Suppressor macrophage treated with lipopolysaccharide for 1 hour (primary cell): ENCODE measurements around the gene STK40.

Experiments used
- DNase-seq, 3 donors: peaks; one replicate each; pipeline ENCODE4 v3.0.0-alpha.2; 2020 to 2022

The STK40 gene

DNA sequence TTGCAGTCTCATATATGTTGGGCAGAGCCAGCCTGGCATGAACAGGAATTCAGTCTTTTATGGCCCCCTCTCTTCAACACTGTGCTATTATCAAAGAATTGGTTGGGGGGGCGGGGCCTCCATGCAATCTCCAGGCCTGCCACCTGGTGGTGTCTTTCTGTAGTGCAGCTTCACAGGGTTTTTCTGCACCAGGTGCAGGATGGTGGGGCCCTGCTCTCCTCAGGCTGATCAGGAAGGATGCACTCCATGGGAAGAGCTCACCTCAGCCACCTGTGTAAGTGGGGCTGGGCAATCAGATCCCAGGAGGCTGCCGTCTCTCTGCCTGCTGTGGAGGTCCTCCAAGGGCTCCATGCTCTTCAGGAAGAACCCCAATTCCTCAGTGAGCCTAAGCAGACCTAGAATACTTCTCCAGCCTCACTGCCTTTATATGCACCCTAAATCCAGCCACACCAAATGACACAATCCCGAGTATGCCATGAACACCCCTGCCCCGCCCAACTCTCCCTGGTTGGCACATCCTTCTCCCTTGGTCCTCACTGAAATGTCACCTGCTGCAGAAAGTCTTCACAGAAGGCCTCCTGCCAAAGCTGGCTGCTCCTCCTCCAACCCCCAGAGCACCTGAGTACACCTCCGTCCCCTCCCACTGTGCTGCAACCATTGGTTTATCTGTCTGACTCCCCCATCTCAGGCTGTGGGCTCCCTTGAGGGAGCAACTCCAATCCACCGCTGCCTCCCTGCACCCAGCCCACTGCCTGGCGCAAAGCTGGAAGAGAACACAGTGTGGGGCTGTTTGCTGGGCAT is 16.5 kb downstream of the STK40 start:
- DNase-seq: peak; percentile 72 to 86 (median 82)

DNA sequence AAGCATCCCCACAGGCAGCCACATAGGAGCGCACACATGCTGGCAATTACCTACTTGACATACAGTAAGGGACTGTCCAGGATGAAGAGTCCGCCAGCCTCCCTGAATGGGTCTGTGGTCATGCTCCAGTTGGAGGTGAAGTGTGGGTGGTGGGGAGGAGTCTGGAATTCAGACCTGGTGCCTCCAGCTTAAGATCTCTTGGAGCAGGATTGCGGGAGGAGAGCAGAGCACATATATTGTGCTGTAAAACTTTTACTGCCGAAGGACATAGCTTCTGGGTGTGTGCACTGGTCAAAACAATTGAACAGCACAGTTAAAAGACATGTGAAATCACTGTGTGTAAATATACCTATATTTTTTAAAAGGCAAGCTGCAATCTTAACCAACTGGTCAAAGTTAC is 17.9 kb downstream of the STK40 start:
- DNase-seq: no peak

DNA sequence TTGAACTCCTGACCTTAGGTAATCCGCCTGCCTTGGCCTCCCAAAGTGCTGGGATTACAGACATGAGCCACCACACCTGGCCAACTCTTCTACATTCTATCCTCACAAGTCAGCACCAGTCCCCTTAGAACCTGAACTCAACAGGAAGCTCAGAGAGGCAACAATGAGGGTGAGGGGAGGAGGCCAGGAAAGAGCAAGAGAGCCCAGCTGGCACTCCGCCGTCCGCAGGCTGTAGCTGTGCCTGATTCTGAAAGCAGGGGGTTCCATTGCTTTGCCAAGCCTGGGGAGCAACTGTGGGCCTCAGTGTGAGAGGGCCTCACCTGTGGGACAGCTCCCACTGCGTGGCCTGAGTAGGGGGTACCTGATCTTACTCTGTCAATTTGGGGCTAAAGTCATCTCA is 18.7 kb downstream of the STK40 start:
- DNase-seq: no peak

DNA sequence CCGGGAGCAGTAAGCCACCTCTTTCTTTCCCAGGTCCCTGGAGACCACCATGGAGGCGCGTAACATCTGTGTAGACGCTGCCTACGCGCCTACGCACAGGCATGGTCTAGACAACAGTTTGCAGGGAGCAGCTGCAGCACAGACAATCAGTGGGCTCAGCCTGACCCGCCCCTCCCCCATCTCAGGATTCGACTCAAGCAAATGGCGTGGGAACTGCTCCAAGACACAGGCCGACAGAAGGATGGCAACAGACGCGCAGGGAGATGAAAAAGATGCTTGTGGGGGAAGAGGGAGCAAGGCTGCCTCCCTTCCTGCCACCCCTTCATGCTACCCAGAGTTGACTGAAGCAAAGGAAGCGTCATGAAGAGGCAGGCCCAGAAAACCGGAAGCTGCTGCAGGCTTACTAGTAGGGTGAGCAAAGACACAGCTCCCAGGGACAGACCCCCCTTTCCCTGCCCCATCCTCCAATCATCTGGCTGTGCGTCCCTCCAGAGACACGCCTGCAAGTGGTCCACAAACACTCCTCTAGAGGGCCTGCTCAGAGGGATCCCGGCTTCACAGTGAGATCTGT is 19.5 kb downstream of the STK40 start:
- peak; percentile 71 to 77 (median 74) for DNase-seq

DNA sequence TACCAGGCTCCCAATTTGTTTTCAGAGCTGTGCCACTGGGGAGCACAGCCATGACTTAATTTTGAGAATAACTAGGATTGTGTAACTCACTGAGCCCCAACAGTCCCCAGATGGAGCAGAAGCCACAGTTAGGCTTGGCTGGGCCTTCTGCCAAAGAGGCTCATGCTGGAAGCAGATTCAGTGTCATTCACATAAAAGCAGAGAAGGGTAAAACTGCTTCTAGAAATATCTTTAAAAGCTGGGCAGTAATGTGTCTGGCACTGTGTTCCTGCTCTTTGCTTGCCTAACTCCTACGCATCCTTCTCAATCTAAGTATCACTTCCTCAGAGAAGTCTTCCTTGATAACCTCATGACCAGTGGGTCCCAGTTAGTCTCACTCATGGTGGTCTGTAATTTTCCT is 20.3 kb downstream of the STK40 start:
- DNase-seq: peak; percentile 78 to 89 (median 89)

DNA sequence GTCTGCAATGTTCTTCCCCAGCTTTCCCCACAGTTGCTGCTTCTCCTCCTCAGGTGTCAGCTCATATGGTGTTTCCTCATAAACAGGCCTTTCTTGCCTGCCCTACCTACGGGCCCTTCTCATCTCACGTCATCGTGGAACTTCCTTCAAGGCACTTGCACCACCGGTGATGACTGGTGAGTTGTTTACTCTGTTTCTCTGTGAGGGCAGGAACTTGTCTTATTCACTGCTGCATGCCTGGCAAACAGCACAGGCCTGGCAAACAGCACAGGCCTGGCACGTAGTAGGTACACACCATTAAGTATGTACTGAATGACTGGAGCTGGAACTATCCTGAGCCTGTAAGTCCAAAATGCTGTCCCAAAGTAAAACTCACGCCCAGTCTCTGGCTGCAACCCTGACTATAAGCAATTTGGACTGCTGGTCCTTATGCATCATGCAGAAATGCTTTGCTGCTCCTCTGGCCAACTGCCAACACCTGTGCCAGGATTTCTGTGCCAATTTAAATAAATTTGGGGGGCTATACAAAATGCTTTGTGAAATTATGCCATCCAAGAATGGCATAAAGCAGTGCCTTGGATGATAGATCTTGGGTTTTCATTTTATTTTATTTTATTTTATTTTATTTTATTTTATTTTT is 25.7 kb downstream of the STK40 start:
- DNase-seq: peak; percentile 63 to 65 (median 63)

DNA sequence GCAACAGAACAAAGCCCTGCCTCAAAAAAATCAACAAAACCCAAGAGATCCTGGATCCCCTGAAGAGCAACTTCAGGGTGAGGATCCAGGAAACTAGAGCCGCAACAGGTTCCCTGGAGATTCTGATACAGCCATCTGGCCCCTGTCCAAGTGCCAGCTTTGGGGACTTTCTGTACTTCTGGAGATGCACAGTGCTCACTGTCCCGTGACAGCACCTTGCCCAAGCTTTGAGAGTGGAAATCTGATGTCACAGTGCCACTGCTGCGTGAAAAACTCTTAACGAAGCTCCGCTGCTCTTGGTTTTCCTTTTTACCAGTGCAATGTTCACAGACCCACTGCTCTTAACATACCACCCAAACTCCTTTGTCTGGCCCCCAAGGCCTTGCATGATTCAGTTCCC is 26.3 kb downstream of the STK40 start:
- no peak for DNase-seq

DNA sequence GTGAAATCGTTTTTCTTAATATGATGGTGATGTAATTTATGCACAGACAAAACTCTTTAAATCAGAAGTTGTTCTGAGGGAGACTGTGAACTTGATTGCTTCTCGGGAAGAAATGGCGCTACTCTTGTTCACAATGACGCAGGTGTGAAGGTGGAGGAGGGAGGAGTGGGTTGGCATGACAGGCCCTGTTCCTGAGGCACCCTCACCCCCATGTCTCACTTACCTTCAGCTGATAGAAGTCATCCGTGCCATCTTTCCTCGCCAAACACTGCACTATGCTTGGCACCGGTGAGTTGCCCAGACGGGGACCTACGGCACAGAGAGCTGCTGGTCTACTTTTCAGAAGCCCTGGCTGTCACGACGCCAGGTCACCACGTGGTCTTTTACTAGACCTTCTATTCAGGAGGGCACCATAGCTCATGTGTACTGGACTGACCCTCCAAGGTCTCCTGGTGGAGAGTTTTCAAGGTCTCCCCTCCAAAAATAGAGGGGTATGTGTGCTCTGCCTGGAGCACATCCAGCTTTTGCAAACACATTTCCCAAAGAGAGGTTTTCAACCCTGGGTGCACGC is 27.1 kb downstream of the STK40 start:
- DNase-seq: no peak

DNA sequence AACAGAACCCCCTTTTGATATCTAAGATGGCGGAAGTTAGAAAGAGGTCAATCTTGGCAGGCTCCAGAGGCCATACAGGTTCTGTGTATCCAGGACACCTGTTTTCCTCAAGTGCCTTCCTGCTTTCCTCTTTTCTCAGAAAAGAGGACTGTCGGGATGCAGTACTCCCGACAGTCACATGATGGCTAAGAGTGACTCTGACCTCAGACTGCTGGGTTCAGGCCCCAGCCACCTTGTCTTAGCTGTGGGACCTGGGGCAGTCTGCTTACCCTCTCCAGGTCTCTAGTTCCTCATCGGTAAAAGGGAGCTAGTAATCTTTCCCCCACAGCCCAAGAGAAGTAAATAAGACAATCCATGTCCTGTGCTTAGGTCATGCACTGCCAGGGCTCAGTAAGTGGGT is 29.9 kb downstream of the STK40 start:
- DNase-seq: no peak

DNA sequence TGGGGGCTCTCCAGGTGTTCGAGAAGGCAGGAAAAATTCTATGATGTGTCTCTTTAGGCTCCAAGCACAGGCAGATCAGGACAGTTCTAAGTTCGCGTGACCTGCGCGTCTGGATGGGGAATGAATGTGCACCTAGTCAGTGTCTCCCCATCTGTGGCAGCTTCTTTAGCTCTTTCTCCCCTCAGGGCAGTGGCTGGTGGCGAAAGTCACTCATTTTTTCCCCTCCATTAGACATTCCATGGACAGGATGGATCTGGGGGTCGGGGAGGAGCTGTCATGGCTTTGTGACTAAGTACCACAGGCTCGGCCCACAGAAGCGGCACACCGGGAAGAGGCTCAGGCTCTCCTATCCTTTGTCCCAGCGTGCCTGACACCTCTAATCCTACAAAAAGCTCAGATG is 31.2 kb downstream of the STK40 start:
- DNase-seq: no peak

DNA sequence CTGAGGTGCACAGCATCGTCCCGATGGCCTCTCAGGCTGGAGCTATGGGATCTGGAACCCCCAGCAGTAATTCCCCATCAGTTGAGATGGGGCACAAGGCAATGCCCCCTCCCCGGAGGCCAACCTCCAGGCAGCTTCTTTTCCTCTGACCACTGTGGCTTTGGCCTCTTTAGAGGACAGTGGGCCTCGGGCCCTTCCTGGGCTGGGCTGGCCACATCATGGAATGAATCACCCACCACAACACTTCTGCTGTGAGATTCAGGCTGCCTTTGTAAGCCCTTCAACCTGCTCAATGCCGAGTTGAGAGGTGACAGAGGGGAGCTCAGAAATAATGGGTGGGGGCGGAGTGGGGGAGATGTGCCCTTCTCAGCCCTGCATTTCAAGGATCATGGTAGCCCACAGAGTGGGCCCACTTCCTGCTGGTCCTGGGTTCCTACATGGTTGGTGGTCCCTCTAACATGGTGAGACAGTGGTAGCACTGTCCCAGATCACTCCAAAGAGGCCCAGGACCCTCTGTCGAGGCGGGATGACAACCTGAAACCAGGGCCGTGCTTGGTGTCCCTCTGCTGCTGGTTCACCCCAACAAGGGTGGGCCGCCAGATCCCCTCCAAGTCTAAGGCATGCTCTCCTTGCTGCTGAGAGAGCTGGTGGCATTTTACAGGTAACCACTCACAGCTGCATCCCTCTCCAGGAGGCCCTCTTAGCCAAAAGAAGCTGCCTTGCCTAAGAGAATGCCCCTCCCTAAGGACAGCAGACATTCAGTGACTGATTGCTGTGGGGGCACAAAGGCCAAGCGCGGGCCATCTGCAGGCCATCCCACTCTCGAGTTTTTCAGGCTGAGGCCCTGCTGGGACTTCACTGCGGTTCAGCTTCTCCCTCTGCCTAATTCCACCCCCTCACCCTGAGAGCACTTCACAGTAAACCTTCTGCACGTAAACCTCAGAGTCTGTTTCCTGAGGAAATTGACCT is 32.5 kb downstream of the STK40 start:
- no peak for DNase-seq

DNA sequence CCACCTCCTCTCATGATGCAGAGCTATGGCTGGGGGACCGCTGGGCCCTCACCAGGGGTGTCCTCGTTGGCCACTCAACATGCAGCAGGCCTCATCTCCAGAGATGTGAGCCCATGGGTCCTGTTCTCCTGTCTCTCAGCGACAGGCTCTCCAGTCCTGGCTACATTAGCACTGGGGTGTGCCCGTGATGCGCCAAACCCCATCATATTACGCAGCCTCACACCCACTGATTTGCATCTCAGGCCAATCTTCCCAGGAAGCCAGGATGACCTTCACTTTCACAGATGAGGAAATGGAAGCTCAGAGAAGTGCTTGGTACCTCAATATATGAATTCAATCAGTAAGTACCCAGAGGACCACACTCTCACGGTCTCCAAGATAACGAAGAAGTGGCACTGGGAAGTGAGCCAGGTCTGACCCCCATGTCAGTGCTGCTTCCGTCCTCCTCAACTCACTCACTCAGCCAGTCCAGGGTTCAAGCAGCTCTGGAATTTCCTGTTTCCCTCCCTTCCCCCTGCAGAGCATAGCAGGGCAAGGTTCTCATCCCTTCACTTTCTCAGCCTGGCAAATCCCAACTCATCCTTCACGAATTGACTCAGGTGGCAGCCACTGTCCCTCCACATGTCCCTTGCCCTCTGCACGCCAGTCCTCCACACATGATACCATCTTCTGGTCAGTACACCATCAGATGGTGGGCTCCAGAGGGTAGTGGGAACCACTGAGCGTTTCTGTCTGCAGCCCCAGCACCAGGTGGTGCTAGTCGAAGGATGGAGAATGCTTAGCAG is 33.4 kb downstream of the STK40 start:
- no peak for DNase-seq

DNA sequence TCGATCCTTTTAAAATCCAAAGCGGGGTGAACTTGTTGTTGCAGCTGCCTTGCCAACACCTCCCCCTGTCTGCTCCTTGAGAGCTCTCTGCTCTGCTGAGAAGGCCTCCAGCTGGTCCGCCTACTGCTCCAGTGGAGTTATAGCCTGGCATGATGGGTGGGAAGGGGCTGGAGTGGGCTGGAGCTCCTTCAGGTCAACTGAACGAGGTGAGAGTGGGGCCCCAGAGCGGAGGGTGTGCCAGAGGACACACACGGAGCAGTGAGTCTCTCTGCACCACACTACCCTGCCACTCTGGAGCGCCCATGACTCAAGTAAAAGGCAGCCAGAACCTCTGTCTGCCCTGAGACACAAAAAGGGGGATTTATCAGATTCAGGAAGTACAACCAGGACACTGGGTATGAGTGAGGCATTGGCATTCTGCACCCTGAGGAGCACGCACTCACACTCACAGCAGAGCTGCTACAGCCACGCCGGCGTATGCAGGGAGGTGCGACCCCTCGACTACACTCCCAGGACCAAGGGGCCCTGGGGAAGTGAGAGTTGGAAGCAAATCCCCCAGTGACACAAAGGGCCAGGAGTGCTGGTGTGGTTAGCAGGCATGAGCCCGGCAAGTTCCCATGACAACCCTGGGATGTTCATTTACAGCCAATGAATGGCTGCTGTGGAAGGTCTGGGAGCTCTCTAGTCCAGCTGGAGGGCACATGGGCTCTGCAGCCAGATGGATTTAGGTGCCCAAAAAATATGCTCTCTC is 34.3 kb downstream of the STK40 start:
- DNase-seq: peak; percentile 73 to 84 (median 76)

DNA sequence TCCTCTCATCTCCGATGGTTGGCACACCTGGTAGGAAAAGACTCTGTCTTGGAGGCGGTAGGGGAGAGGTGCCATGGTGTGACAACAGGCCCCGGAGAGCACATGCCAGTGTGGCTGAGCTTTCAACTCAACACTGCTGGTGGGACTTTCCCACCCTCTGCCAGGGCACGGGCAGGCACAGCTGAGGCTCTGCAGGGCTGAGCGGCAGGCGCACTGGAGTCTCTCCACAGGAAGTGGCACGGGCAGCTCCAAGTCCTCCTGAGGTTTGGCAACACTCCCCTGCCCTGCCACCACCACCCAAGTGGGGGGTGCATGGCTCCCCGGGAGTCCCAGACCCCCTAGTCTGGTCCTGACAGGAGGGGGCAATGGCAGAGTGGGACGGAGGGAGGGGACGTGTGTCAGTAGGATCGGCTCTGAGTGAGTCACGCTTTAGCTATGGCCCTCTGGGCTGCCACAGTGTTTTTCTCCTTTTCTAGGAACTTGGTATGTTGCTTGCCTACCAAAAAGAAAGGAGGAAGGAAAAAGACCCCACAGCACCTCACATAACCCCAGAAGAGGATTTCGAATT is 35.0 kb downstream of the STK40 start:
- DNase-seq: peak; percentile 67 to 78 (median 70)

DNA sequence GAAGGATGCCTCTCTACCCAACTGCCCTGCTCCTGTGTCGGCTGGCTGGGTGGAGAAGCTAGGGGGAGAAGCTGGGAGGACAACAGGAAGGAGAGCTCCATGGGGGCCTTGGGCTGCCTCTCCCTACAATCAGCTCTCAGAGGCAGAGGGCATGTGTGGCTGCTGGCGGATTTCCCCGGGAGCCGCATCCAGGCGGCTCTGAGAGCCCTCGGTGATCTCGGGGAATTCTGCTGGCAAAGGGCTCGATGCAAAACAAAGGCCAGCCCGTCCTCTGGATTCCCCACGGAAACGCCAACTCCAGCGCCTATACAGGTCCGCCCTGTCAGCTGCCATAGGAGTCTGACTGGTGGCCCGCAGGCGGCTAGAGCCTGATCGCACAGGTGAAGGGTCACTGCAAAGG is 35.9 kb downstream of the STK40 start:
- no peak for DNase-seq

DNA sequence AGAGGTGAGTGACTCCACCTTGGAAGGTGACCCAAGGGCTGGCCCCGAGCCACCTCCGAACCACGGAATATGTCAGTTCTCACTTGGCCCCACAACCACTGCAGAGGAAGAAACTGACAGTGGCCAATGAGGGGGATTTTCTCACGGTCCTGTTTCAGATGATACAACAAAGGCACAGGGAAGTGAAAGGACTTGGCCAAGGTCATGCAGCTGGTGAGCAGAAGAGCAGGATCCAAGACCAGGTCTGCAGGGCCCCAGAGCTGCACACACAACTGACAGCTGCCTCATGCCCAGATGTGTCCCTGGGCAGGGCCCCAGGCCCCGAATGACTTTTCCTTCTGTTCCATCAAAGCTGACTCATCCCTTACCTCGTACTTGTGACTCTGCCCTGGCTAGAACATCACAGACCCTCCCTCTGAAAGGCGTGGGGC is 36.5 kb downstream of the STK40 start:
- peak; percentile 34 to 42 (median 40) for DNase-seq

DNA sequence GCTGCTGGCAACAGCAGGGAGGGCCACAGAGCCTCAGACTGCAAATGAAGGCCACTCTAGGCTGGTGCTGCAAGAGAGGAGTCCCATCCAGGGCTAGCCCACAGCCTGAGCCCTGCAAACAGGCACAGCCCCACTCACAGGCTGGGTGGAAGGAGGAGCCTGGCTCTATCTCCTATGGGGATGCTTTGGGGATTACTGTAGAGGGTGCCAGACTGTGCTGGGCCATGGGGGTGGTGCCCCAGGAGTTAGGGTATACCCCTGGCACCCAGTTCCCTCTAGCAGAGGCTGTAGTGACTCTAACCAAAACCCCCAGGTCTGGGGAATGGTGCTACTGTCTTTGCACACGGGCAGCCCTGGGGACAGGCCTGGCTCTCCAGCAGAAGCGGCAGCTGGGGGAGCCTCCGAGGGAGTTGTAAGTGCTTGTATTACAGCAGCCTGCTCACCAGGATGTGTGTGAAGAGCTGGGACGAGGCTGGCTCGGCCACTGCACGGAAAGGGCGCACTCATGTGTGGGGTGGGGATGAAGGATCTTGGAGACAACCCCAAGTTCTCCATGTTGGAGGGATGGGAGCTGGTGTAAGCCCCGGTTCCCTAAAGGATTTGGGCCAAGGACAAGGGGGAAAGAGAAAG is 38.9 kb downstream of the STK40 start:
- no peak for DNase-seq

DNA sequence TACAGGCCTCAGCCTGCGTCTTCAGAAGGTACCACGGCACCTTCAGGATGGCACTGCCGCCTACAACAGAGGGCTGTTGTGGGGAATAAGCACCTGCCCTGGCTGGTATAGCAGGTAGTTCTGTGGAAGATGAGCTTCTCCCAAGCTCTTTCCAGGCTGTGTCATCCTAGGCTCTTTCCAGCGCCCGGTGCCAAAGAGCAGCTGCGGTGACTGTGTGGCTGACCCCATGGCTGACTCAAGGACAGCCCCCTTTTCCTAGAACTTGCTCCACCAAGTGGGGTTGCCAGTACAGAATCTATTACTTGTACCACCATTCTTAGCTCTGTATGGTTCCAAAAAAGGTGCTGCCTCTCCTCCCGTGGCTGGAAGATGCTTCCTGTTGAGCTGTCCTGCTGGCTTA is 40.4 kb downstream of the STK40 start:
- DNase-seq: no peak

DNA sequence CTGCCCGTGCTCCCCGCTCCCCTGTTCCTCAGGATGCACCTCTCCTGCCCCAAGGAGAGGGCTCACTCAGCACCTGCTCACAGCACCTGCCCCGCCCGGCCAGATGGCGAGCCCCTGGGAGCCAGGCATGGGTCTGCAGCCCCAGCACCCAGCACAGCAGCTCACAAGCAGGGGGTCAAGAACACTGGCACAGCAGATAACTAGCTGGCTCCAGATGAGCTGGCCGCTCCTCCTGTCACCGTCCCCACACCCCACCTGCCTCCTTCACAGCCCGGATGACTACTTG is 41.4 kb downstream of the STK40 start:
- DNase-seq: no peak

DNA sequence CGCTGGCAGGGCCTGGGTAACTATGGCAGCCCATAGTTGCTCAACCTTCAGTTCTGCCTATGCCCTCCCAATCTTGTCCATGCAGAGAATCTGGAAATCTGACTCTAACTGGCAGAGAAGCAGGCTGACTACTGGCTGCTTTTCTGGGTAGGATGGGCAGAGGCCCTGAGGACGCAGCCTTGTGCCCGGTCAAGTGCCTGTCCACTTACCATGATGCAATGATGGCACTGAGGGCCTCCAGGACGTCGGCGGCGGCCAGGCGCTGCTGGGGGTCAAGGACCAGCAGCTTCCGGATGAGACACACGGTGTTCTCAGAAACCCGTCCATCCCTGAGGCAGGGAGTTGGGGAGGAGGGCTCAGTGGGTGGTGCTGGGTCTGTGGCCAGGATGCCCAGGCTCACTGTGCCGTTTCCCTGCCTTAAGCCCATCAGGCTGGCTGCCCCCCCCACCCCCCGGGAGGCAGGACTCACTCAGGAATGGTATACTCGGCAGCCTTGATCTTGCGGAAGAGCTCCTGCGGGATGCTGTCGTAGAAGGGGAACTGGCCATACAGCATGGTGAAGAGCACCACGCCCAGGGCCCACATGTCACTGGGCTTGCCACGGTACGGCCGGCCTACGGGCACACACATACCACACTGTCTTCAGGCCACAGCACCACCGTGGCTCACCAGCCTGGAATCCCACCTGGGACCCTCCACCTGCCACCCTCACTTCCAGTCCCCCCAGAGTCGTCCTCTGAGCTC is 41.9 kb downstream of the STK40 start:
- DNase-seq: no peak
